HCT116 (cell line): Measurements from ENCODE around the gene KRT78. TPM values are rescaled to one million over a fixed set of nuclear protein-coding genes. Genes with fewer than 3 reads are reported as not detected.

Source experiments
- ATAC-seq: fragments of 200-7000 bp; cut with Tn5 transposase; 2 replicates; pipeline ENCODE4 v1.9.1; 2020; ENCODE audit warnings: mild to moderate bottlenecking, moderate library complexity
- BruUV-seq: library from RNA; stranded (reverse); fragments of 400-500 nt; replicated peaks from 2 replicates; lab custom pipeline; 2021; lab: Mats Ljungman, UMichigan
- CTCF ChIA-PET: fragments of 300-600 bp; sonication (Branson Sonifier 250); formaldehyde crosslinking; loops from one replicate; lab custom pipeline; 2021; ENCODE audit warnings: antibody characterized with exemption; lab: Charles Lee
- POLR2A ChIA-PET: fragments of 300-600, 350-600 bp; sonication (Branson Sonifier 250); formaldehyde crosslinking; loops from one replicate; lab custom pipeline; 2021; ENCODE audit warnings: antibody characterized with exemption; lab: Charles Lee
- RAD21 ChIA-PET, 2 experiments: fragments of 300-600 bp; sonication (Branson Sonifier 250); formaldehyde crosslinking; loops; one replicate each; lab custom pipeline; 2023; ENCODE audit warnings: low total read pairs in 2 of 2; ENCODE audit not compliant: uncharacterized antibody in 2 of 2, unreplicated experiment in 2 of 2, low non-redundant PET in 1 of 2; lab: Charles Lee
- DNase-seq: peaks from one replicate; pipeline ENCODE4 v3.0.0-alpha.2; 2010; ENCODE audit warnings: low read depth, low spot score
- H2AFZ ChIP-seq: fragments of 200-600 bp; shearing (Covaris generic), sonication (generic); 2 replicates; pipeline ENCODE4 v1.6.1; 2017; ENCODE audit warnings: low read depth, mixed run types, mixed read lengths, antibody characterized with exemption, low read length; ENCODE audit not compliant: poor library complexity, severe bottlenecking
- H3K27ac ChIP-seq: 2 replicates; pipeline ENCODE4 v1.5.1; 2012; ENCODE audit warnings: low read depth, low read length
- H3K27me3 ChIP-seq: fragments of 200-600 bp; sonication (generic); 2 replicates; pipeline ENCODE4 v1.6.1; 2016; ENCODE audit warnings: mixed run types, low read length, mixed read lengths; ENCODE audit not compliant: insufficient read depth
- H3K36me3 ChIP-seq, 2 experiments: fragments of 200-500 bp in 1 of 2; fragments of 200-600 bp in 1 of 2; sonication (Bioruptor generic) in 1 of 2; sonication (generic) in 1 of 2; 2 replicates each; pipeline versions ENCODE4 v1.5.1 to v1.6.1; 2014 to 2016; ENCODE audit warnings: low read length in 2 of 2, inconsistent platforms in 1 of 2, mixed read lengths in 1 of 2, mixed run types in 1 of 2; ENCODE audit not compliant: insufficient read depth in 2 of 2, control insufficient read depth in 1 of 2
- H3K4me1 ChIP-seq, 2 experiments: fragments of 200-600 bp in 1 of 2; sonication (generic) in 1 of 2; 2 replicates each; pipeline versions ENCODE4 v1.5.1 to v1.6.1; 2012 to 2017; ENCODE audit warnings: low read length in 2 of 2, inconsistent platforms in 1 of 2, mild to moderate bottlenecking in 1 of 2, mixed read lengths in 1 of 2, mixed run types in 1 of 2, moderate library complexity in 1 of 2; ENCODE audit not compliant: insufficient read depth in 2 of 2, control insufficient read depth in 1 of 2
- H3K4me2 ChIP-seq: fragments of 200-600 bp; sonication (generic); 2 replicates; pipeline ENCODE4 v1.6.1; 2017; ENCODE audit warnings: mixed run types, low read length, mixed read lengths
- H3K4me3 ChIP-seq, 2 experiments: fragments of 200-600 bp in 1 of 2; sonication (generic) in 1 of 2; replicated peaks in 1 of 2; 2 replicates each; pipeline ENCODE4 v1.5.1; 2011 to 2016; ENCODE audit warnings: low read length in 2 of 2, control low read depth in 1 of 2, low read depth in 1 of 2, mild to moderate bottlenecking in 1 of 2, mixed read lengths in 1 of 2, mixed run types in 1 of 2
- H3K79me2 ChIP-seq: fragments of 200-600 bp; sonication (generic); 2 replicates; pipeline ENCODE4 v1.6.1; 2017; ENCODE audit warnings: mild to moderate bottlenecking, mixed run types, low read length, moderate library complexity, mixed read lengths; ENCODE audit not compliant: insufficient read depth
- H3K9ac ChIP-seq: fragments of 200-600 bp; sonication (generic); 2 replicates; pipeline ENCODE4 v1.6.1; 2016; ENCODE audit warnings: low read length, mixed read lengths
- H3K9me2 ChIP-seq: fragments of 200-600 bp; sonication (generic), shearing (Covaris generic); 2 replicates; pipeline ENCODE4 v1.6.1; 2017; ENCODE audit warnings: mixed run types, mild to moderate bottlenecking, moderate library complexity; ENCODE audit not compliant: insufficient read depth
- H3K9me3 ChIP-seq, 2 experiments: fragments of 200-500 bp in 1 of 2; fragments of 200-600 bp in 1 of 2; sonication (Bioruptor generic) in 1 of 2; sonication (generic) in 1 of 2; 2 replicates each; pipeline ENCODE4 v1.6.1; 2014 to 2017; ENCODE audit warnings: low read length in 2 of 2, mixed read lengths in 2 of 2, inconsistent platforms in 1 of 2, low read depth in 1 of 2, mild to moderate bottlenecking in 1 of 2, mixed run types in 1 of 2, moderate library complexity in 1 of 2; ENCODE audit not compliant: control insufficient read depth in 1 of 2, insufficient read depth in 1 of 2
- H4K20me1 ChIP-seq: fragments of 200-600 bp; sonication (generic), shearing (Covaris generic); 2 replicates; pipeline ENCODE4 v1.6.1; 2017; ENCODE audit warnings: mixed run types, mild to moderate bottlenecking, moderate library complexity; ENCODE audit not compliant: insufficient read depth
- CEBPB ChIP-seq: IDR thresholded peaks from 2 replicates; pipeline ENCODE4 v1.6.1; 2012; ENCODE audit warnings: low read depth
- ELF1 ChIP-seq: IDR thresholded peaks from 2 replicates; pipeline ENCODE4 v1.6.1; 2012; ENCODE audit warnings: low read depth, borderline replicate concordance
- EZH2phosphoT487 ChIP-seq: fragments of 200-600 bp; IDR thresholded peaks from 2 replicates; pipeline ENCODE4 v1.6.1; 2018; ENCODE audit warnings: antibody characterized with exemption, borderline replicate concordance
- JUND ChIP-seq: IDR thresholded peaks from 2 replicates; pipeline ENCODE4 v1.6.1; 2012
- ZFX ChIP-seq: fragments of 450-650 bp; IDR thresholded peaks from 2 replicates; pipeline ENCODE4 v1.6.1; 2017
- intact Hi-C: fragments of 100-400 bp; cut with micrococcal nuclease; formaldehyde crosslinking; loops from 2 replicates; pipeline ENCODE4 v1.10.0; 2022
- total RNA-seq: library from RNA; stranded (reverse); gene quantifications from one replicate; pipeline ENCODE4 v1.2.1, GENCODE V29; 2021; ENCODE audit not compliant: unreplicated experiment
- TF ChIP-seq, protein P1 (sequence below): IDR thresholded peaks from 2 replicates; pipeline ENCODE4 v1.6.1; 2012
- TF ChIP-seq, protein P2 (sequence below): IDR thresholded peaks from 2 replicates; pipeline ENCODE4 v1.6.1; 2011; ENCODE audit warnings: mild to moderate bottlenecking, low read length, moderate library complexity; ENCODE audit not compliant: insufficient replicate concordance; ENCODE audit errors: extremely low read depth
- TF ChIP-seq, protein P3 (sequence below): IDR thresholded peaks from 2 replicates; pipeline ENCODE4 v1.6.1; 2012

Gene KRT78
- total RNA-seq, 1 experiment from 2014 or later, result not detected

DNA sequence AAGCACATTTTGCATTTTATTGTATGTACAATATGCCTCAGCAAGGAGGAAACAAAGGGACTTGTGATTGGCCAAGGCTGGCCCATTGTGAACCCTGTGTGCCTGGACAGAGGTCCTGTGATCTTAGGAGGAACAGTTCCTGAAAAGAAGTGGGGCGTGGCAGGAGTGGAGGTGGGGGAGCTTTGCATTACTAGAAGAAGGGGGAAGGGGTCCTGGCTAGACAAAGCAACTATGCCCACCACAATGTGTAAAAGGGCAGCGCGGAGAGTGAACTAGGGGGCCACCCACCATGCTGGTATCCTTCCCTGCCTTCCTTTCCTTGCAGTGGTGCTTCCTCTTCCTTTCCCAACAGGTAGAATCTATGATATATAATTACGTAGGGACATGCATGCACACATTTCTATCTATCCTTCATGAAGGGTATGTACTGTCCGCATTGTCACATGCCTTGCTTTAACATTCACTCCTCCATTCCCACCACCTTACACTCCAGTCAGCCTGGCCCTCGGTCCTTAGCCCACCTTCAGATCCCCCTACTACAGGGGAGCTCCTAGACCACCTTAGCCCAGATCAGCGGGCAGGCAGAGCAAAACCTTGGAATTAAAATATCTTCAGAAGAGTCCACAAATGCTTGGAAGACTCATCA lies 43.5 kb upstream of the KRT78 start:
- POLR2A ChIA-PET, result interaction anchor here (1.3 to 5.9 kb wide), 2 partner anchors 13 to 88 kb away, joined by 3 to 81 read pairs; partner anchors contain the start of gene KRT8
- DNase-seq, result no peak

More for the DNA sequence above, 43.5 kb upstream of the KRT78 start:
- TF ChIP-seq, protein P1, sequence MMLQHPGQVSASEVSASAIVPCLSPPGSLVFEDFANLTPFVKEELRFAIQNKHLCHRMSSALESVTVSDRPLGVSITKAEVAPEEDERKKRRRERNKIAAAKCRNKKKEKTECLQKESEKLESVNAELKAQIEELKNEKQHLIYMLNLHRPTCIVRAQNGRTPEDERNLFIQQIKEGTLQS, result no peak
- TF ChIP-seq, protein P2, sequence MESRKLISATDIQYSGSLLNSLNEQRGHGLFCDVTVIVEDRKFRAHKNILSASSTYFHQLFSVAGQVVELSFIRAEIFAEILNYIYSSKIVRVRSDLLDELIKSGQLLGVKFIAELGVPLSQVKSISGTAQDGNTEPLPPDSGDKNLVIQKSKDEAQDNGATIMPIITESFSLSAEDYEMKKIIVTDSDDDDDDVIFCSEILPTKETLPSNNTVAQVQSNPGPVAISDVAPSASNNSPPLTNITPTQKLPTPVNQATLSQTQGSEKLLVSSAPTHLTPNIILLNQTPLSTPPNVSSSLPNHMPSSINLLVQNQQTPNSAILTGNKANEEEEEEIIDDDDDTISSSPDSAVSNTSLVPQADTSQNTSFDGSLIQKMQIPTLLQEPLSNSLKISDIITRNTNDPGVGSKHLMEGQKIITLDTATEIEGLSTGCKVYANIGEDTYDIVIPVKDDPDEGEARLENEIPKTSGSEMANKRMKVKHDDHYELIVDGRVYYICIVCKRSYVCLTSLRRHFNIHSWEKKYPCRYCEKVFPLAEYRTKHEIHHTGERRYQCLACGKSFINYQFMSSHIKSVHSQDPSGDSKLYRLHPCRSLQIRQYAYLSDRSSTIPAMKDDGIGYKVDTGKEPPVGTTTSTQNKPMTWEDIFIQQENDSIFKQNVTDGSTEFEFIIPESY, result no peak
- TF ChIP-seq JUND, result no peak
- TF ChIP-seq EZH2phosphoT487, result no peak
- no peak for TF ChIP-seq ZFX
- TF ChIP-seq, protein P3, sequence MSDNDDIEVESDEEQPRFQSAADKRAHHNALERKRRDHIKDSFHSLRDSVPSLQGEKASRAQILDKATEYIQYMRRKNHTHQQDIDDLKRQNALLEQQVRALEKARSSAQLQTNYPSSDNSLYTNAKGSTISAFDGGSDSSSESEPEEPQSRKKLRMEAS, result no peak
- TF ChIP-seq CEBPB, result no peak
- no peak for TF ChIP-seq ELF1
- Histone ChIP-seq H2AFZ (no peak overlapping the region), H3K36me3 (peaks cover 4% of the 10 kb centered on the region in 2 experiments; a peak in 2 of 4 replicates), H3K4me3 (no peak overlapping the region), H3K4me2 (no peak overlapping the region), H3K9me2 (no peaks in the 10 kb centered on the region), H3K27ac (no peak overlapping the region), H3K27me3 (no peaks in the 10 kb centered on the region), H3K9ac (no peak overlapping the region), H3K9me3 (no peaks in the 10 kb centered on the region), H3K4me1 (peaks cover 26 to 34% of the 10 kb centered on the region in 2 experiments), H3K79me2 (no peaks in the 10 kb centered on the region), H4K20me1 (no peaks in the 10 kb centered on the region; the same call in 1 of the 2 replicates)
- intact Hi-C loops, result no loop called here
- ATAC-seq, result no peak
- no TSS peak for BruUV-seq
- CTCF ChIA-PET, result interaction anchor here (2.5 kb wide), 1 partner anchor 88 kb away, joined by 10 read pairs; no protein-coding TSS in a partner anchor
- RAD21 ChIA-PET, result interaction anchor here in 1 of 2 experiments (0.7 kb wide), 1 partner anchor 88 kb away, joined by 3 read pairs; no protein-coding TSS in a partner anchor
